Activated T-helper 2 cell treated with anti-CD3 and anti-CD28 coated beads, Interferon-gamma antibody, Interleukin-2, Interleukin-4, amounts not matched to agents 10 μg/mL and 5 μg/mL and 100 μg/mL, durations not matched to agents 14 hours and 24 hours and 36 hours (primary cell): ENCODE measurements around the gene PLEKHA5. TPM values are rescaled to one million over a fixed set of nuclear protein-coding genes. Genes with fewer than 3 reads are reported as not detected.

ENCODE experiments used
- DNase-seq: peaks from one replicate; pipeline ENCODE4 v3.0.0; 2021; ENCODE audit warnings: low spot score
- H3K27ac Mint-ChIP-seq: one replicate; pipeline ENCODE4 v1.8.0; 2021; ENCODE audit warnings: mixed read lengths
- H3K27me3 Mint-ChIP-seq: one replicate; pipeline ENCODE4 v1.8.0; 2021; ENCODE audit warnings: low read depth, mixed read lengths
- H3K36me3 Mint-ChIP-seq: one replicate; pipeline ENCODE4 v1.8.0; 2021; ENCODE audit warnings: low read depth, mixed read lengths
- H3K4me1 Mint-ChIP-seq: one replicate; pipeline ENCODE4 v1.8.0; 2021; ENCODE audit warnings: low read depth, mixed read lengths
- H3K4me3 Mint-ChIP-seq: one replicate; pipeline ENCODE4 v1.8.0; 2021; ENCODE audit warnings: low read depth, mild to moderate bottlenecking, moderate library complexity, mixed read lengths
- H3K9me3 Mint-ChIP-seq: one replicate; pipeline ENCODE4 v1.8.0; 2021; ENCODE audit warnings: mixed read lengths
- intact Hi-C: fragments of 100-400 bp; cut with micrococcal nuclease; formaldehyde crosslinking; loops from one replicate; pipeline ENCODE4 v1.15.1; 2023
- total RNA-seq: library from RNA; stranded (reverse); gene quantifications from 2 replicates; pipeline ENCODE4 v1.2.3, GENCODE V29; 2022

The PLEKHA5 gene
- total RNA-seq, 1 donor from 2014 or later: 3.2 TPM

GRCh38 chr12:19239102-19239501 lies 109.6 kb downstream of the PLEKHA5 start:
- Mint-ChIP-seq H3K9me3 (no peaks in the 10 kb centered on the region), H3K36me3 (no peaks in the 10 kb centered on the region), H3K27ac (no peak overlapping the region), H3K27me3 (peaks cover 6% of the 10 kb centered on the region), H3K4me1 (peaks cover 1% of the 10 kb centered on the region), H3K4me3 (no peak overlapping the region)
- intact Hi-C loops: no loop called here
- no peak for DNase-seq

- no peak for DNase-seq
- Mint-ChIP-seq H3K27ac (no peak overlapping the region), H3K9me3 (no peaks in the 10 kb centered on the region), H3K4me1 (peaks cover 1% of the 10 kb centered on the region), H3K36me3 (no peaks in the 10 kb centered on the region), H3K4me3 (no peak overlapping the region), H3K27me3 (peaks cover 6% of the 10 kb centered on the region)
- intact Hi-C loops: no loop called here
Observed at GRCh38 chr12:19239616-19240234, 110.2 kb downstream of the PLEKHA5 start.

GRCh38 chr12:19242581-19242980 lies 113.0 kb downstream of the PLEKHA5 start:
- no peaks in the 10 kb centered on the region for H3K9me3 Mint-ChIP-seq
- DNase-seq: no peak
- H3K27me3 Mint-ChIP-seq: peaks cover 8% of the 10 kb centered on the region
- H3K4me3 Mint-ChIP-seq: no peak overlapping the region
- intact Hi-C loops: no loop called here
- no peaks in the 10 kb centered on the region for H3K36me3 Mint-ChIP-seq
- H3K4me1 Mint-ChIP-seq: no peaks in the 10 kb centered on the region
- no peak overlapping the region for H3K27ac Mint-ChIP-seq

DNA sequence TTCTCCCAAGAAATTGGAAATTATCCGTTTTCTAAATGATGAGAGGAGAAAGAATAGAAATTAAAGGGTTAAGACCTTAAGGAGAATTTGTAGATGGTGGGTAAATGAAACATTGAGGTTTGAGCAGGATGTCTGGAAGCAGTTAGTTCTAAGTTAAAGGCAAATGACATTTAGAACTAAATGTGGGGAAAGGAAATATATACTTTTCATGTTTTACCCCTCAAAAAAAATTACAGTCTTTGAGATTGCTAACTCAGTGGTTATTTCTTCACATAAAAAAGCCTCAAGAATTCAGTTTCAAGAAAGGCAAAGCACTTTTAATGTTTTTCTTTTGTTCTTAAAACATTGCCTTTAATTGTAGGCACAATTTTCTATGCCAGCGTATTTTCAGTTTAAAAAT lies 114.0 kb downstream of the PLEKHA5 start:
- Mint-ChIP-seq H3K27ac (no peak overlapping the region), H3K9me3 (no peaks in the 10 kb centered on the region), H3K27me3 (peaks cover 8% of the 10 kb centered on the region), H3K36me3 (no peaks in the 10 kb centered on the region), H3K4me3 (no peak overlapping the region), H3K4me1 (no peaks in the 10 kb centered on the region)
- intact Hi-C loops: no loop called here
- no peak for DNase-seq

GRCh38 chr12:19244312-19244711 lies 114.8 kb downstream of the PLEKHA5 start:
- Mint-ChIP-seq H3K4me1 (no peaks in the 10 kb centered on the region), H3K9me3 (no peaks in the 10 kb centered on the region), H3K36me3 (no peaks in the 10 kb centered on the region), H3K27ac (no peak overlapping the region), H3K27me3 (peaks cover 8% of the 10 kb centered on the region), H3K4me3 (no peak overlapping the region)
- intact Hi-C loops: no loop called here
- no peak for DNase-seq

DNA sequence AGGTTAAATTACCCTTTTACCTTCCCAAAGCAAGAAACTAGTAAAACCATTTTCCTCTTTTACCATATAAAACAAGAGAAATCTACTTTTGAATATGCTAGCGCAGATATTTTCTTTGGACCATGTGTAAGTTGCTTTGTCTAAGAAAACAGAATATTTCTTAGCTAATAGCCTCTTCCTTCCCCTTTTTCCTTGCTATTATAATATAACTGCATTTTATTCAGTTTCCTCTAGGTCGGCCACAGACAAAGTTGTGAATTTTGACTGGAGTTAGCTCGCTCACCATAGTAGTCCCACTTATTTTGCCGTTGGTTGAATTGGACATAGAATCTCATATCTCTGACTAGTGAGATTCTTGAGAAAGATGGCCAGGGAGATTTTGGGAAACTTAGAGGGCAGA lies 115.6 kb downstream of the PLEKHA5 start:
- Mint-ChIP-seq H3K27ac (no peak overlapping the region), H3K4me3 (no peak overlapping the region), H3K4me1 (no peaks in the 10 kb centered on the region), H3K36me3 (no peaks in the 10 kb centered on the region), H3K27me3 (peaks cover 8% of the 10 kb centered on the region), H3K9me3 (no peaks in the 10 kb centered on the region)
- DNase-seq: no peak
- intact Hi-C loops: no loop called here

GRCh38 chr12:19245666-19246065 lies 116.1 kb downstream of the PLEKHA5 start:
- H3K27ac Mint-ChIP-seq: no peak overlapping the region
- H3K27me3 Mint-ChIP-seq: peaks cover 8% of the 10 kb centered on the region
- H3K9me3 Mint-ChIP-seq: no peaks in the 10 kb centered on the region
- H3K36me3 Mint-ChIP-seq: no peaks in the 10 kb centered on the region
- intact Hi-C loops: no loop called here
- no peaks in the 10 kb centered on the region for H3K4me1 Mint-ChIP-seq
- DNase-seq: no peak
- H3K4me3 Mint-ChIP-seq: no peak overlapping the region

DNA sequence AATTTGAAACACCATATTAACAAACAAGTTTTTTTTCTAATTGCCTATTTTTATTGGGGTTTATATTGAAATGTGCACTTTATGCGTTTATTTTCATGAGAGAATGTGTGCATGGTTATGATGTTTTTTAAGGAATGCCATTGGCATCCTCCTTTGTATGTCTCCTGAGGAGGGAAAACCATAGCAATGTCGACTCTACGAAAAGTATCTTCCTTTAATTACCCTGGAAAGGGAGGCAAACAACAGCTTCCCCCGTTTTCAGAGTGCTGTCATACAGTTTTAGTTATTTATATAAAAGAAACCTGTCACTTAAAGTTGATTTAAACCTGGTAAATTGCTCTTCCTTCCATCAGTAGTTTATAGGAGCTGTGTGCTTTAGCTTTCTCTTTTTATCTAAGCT lies 117.4 kb downstream of the PLEKHA5 start:
- Mint-ChIP-seq H3K27ac (no peak overlapping the region), H3K4me3 (no peak overlapping the region), H3K4me1 (no peaks in the 10 kb centered on the region)

GRCh38 chr12:19248929-19249602 lies 119.5 kb downstream of the PLEKHA5 start:
- no peaks in the 10 kb centered on the region for H3K4me1 Mint-ChIP-seq
- no peaks in the 10 kb centered on the region for H3K36me3 Mint-ChIP-seq
- no peak overlapping the region for H3K4me3 Mint-ChIP-seq
- peaks cover 2% of the 10 kb centered on the region for H3K27me3 Mint-ChIP-seq
- intact Hi-C loops: no loop called here
- DNase-seq: no peak
- no peaks in the 10 kb centered on the region for H3K9me3 Mint-ChIP-seq
- H3K27ac Mint-ChIP-seq: no peak overlapping the region

More for the DNA sequence above, 117.4 kb downstream of the PLEKHA5 start:
- Mint-ChIP-seq H3K9me3 (no peaks in the 10 kb centered on the region), H3K27me3 (peaks cover 8% of the 10 kb centered on the region), H3K36me3 (no peaks in the 10 kb centered on the region)
- DNase-seq: no peak
- intact Hi-C loops: no loop called here

DNA sequence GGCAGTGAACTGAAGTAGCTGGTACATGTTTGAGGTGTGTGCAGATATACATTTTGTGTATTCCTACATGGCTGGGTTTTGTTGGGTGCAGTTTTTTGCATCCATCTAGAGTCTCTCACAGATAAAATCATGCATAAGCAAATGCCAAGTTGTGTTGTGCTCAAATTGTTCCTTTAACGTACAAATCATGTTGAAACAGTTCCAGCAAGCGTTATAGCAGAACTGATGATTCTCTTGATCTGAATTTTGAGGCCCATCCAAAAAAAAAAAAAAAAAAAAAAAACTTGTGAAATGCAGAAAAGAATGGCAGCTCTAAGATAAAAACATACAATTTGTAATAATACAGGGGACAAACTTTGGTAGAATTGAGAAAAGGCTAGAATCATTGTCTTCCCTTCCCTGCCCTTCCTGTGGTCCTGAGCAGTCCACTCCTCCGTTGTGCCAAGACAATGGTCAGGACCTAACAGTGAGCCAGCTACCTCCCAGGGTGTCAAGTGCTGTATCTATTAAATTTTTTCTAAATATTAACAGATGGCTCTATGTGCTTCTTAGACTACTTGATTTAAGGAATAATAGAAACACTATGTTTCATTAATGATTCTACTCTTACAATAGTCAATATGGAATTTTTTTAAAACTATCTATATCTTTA lies 122.1 kb downstream of the PLEKHA5 start:
- intact Hi-C loops: no loop called here
- Mint-ChIP-seq H3K27ac (no peak overlapping the region), H3K27me3 (no peaks in the 10 kb centered on the region), H3K9me3 (no peaks in the 10 kb centered on the region), H3K4me3 (no peak overlapping the region), H3K36me3 (no peaks in the 10 kb centered on the region), H3K4me1 (no peaks in the 10 kb centered on the region)
- no peak for DNase-seq

DNA sequence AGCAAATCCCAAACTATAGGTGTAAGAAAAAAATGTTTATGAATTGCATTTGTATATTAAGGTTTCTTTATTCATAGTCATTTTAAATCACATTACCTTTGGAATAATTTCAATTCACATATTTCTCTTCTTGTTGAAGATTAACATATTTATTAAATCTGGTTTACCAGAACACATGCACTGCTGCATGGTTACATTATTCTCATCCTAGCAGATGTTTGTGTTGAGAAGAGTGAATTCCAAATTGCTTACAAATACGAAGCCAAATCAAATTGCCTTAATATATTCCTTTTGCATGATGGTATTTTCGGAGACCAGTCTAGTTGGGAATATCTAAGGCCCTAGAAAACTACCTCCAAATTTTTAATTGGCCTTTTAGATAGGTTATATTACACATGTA lies 130.6 kb downstream of the PLEKHA5 start:
- no peak for DNase-seq
- Mint-ChIP-seq H3K27ac (no peak overlapping the region), H3K36me3 (no peaks in the 10 kb centered on the region), H3K27me3 (no peaks in the 10 kb centered on the region), H3K4me3 (no peak overlapping the region), H3K9me3 (no peaks in the 10 kb centered on the region), H3K4me1 (no peaks in the 10 kb centered on the region)
- intact Hi-C loops: no loop called here

- H3K27me3 Mint-ChIP-seq: no peaks in the 10 kb centered on the region
- no peaks in the 10 kb centered on the region for H3K36me3 Mint-ChIP-seq
- no peaks in the 10 kb centered on the region for H3K9me3 Mint-ChIP-seq
- no peak overlapping the region for H3K27ac Mint-ChIP-seq
- no peak overlapping the region for H3K4me3 Mint-ChIP-seq
- H3K4me1 Mint-ChIP-seq: no peaks in the 10 kb centered on the region
- no peak for DNase-seq
- intact Hi-C loops: no loop called here
Observed at GRCh38 chr12:19261773-19262172, 132.2 kb downstream of the PLEKHA5 start.

DNA sequence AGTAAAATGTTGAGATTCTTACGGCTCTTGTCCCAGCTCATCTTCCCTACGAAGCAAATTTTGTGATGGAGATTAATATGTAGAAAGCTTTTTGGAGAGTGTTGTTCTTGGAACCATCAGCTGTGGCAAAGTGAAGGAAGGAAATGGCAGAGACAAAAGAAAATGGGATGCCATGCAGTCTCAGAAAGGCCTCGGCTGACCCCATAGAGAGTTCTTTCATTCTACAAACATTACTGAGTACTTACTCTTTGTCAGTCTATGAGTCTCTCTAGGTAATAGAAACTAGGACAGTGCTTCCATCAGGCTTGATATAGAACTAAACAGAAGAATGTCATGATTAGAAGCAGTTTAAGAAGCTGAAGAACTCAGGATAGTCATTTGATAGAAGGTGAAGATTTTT lies 134.1 kb downstream of the PLEKHA5 start:
- H3K36me3 Mint-ChIP-seq: no peaks in the 10 kb centered on the region
- intact Hi-C loops: no loop called here
- H3K27me3 Mint-ChIP-seq: no peaks in the 10 kb centered on the region
- no peak for DNase-seq
- no peaks in the 10 kb centered on the region for H3K4me1 Mint-ChIP-seq
- H3K4me3 Mint-ChIP-seq: no peak overlapping the region
- no peak overlapping the region for H3K27ac Mint-ChIP-seq
- no peaks in the 10 kb centered on the region for H3K9me3 Mint-ChIP-seq
